ENCODE data around the gene EPHA4.

Gene EPHA4

DNA sequence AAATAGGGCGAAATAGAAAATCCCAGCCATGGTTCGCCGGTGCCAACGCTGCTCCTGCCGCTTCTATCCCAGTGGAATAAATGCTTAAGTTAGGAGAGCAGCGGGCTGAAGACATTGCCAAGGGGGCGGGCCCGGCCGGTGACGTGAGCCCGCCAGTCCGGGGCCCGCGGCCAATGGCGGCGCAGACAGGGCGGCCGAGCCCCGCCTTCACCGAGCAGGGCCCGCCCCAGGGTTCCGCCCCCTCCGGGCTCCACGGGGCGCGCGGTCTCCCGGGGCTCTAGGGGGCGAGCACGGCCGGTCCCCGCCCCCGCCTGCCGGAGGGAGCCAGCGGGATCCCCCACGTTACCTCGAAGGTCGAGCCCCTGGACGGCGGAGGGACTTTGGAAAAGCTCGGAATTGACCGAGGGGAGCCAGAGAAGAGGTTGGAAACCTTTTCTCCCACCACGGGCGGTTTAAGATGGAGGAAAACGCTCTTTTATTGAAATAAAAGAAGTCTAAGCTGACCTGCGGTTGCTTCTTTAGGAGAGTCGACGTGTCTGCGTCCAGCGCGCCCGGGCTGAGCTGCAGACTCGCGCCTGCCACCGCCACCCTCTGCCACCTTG, at the start of gene EPHA4:
EPHA4 (minus strand) TSS at position 86 of the 602 bp plus-strand sequence; CDS start at position 30, 56 bp downstream.
- DNase-seq: no peak

DNA sequence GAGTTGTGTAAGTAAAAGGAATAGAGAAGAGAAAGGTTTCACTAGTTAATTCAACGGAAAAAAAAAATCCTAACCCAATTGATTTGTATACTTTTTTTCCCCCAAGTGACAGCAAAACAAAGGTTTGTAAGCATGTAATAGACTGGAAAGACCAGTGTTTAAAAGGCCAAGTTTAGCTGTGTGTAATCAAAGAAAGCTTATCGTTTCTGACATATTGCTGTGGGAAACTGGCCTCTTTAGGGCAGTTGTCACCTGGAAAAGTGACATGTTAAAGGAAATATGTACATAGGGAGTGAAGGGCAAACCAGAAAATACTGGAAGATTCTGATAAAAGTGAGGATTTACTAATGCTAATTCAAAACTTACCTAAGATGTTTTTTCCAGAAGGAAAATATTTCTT, 45.9 kb upstream of the EPHA4 start:
- no peak for DNase-seq

DNA sequence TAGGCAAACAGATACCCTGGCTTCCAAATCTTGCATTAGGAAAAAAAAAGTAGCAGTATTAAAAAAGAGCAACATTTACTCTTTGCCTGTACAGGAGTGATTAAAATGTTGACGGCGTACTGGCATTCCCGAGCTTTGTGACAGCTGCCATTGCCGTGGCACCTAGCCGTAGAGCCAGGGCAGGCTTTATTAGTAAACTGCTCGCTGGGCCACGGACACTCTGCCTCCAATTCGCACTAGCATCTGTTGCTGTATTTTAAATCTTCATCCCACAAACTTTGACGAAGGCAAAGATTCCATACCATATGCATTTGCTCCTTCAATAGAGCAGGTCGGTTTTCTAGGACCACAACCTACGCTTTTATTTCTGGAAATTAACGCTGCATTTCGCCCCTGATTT, 44.5 kb upstream of the EPHA4 start:
- no peak for DNase-seq

DNA sequence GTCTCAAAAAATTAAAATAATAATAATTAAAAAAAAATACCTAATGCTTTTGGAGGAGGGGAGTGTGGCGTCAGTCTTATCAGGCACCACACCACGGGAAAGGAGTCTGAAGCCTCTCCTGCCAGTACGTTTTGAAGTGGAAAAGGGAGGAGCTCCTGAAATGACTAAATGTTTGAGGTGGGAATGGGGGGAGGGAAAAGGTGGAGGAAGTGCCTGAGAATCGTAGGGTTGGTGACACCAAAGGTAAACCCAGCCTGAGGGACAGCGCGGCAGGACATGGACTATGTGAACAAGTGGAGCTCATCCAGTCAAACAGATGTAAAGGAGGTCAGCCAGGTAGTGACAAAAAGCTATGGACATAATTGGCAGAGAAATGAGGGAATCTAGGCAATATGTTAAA, 42.2 kb upstream of the EPHA4 start:
- no peak for DNase-seq

DNA sequence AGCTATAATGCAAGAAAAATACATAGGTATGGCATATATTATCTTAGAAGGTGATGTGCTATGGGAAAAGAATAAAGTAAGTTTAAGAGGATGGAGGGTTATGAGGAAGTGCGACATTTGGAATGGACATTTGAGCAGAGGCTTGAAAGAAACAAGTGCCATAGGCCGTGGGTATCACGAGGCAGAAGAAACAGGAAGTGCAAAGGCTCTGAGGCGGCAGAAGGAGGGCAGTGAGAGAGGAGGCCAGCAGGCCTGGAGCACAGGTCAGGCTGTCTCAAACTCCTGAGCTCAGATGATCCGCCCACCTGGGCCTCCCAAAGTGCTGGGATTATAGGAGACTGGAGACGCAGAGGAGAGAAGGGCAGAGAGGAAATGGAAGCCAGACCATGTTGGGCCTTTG, 40.7 kb upstream of the EPHA4 start:
- DNase-seq: no peak

DNA sequence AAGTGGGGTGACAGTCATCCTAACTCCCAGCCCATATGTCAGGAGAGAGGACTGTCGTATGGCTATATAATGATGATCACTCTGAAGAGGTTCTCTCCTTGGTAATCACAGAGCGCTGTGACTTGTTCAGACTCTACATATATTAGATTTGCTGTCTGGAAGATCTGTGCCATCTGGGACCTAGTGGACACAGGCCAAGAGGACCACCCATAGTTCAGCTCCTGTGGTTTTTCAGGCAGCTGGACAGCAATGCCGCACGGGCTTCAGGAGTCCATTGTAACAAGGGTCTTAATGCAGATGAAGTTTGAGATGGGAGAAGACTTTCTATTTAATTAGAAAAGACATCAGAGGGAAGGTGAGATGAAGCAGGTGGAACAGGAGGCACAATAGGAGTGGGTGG, 40.1 kb upstream of the EPHA4 start:
- no peak for DNase-seq

DNA sequence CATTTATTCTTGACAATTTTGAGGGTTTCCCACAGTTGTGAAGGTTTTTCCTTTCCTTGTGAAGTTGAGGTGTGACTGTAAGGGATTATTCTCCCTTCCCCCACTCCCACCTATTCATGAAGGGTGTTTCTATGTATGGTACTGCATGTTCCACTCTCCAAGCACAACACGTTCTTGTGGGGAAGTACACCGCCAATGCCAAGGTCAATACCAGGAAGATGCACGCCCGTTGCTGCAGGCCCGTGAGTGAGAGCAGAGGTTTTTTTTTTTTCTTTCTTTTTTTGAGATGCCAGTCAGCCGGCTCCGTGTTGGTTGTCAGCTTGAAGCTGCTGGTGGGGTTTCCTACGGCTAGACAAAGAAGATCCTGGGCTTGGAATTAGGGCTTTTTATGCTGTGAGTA, 38.6 kb upstream of the EPHA4 start:
- no peak for DNase-seq

DNA sequence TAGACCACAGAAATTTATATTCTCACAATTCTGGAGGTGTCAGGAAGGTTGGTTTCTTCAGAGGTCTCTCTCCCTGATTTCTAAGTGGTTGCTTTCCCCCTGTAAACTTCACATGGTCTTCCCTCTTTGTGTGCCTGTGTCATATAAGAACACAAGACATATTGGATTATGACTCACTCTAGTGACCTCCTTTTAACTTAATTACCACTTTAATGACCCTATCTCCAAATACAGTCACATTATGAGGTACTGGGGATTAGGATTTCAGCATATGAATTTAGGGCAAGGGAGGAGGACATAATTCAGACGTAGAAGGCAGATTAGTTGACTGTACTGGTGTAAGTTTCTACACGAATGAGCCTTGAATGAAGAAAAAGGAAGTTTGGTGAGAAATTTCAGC, 38.2 kb upstream of the EPHA4 start:
- DNase-seq: no peak

DNA sequence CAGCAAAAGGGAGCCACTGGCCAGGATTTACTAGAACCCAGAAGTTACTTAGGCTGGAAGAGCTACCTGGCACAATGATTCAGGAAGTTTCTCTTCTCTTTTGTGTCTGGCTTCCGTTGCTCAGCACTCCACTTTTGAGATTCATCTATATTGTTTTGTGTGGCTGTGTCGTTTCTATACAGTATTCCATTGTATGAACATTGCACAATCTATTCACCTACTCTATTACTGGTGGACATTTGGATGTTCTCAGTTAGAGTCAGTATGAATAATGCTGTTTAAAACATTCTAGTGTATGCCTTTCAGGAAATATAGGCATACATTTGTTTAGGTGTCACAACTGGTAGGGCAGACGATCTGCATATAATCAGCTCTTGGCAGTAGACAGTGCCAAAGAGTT, 36.3 kb upstream of the EPHA4 start:
- DNase-seq: no peak

DNA sequence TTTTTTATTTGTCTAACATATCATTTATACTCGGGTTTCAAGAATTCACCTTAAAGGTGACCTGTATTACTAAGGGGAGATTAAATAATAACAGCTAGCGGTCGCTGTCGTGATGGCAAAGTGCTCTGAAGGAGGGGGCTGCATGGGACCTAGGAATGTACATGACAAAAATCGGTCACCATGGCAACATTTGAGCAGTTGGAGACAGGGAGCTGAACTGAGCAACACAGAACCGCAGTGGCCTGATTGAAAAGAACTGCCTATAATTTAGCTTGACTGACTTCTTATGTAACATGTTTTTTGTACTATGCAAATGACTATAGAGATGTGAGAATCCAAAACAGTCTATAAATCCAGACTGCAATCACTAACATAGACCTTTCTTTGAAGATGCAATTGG, 34.3 kb upstream of the EPHA4 start:
- DNase-seq: no peak

DNA sequence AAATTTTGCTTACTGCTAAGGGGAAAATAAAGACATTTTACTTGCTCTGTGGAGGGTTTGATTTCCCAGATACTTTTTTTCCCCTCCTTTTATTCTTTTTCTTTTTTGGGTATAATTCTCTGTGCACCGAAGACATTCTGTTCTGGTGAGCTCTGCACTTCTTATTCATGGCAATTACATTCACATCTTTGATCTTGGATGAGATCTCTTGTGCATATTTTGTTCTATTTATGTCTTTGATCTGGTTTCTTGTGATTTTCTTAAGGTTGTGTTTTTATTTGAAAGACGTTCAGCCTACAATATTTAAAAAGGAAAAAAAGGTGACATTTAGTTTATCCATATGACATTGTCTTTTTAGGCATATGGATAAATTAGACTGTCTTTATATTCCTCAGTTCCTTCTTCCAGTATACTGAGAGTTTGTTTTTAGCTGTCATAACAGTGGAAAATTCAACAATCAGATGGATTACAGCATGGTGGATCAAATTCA, 33.7 kb upstream of the EPHA4 start:
- no peak for DNase-seq

DNA sequence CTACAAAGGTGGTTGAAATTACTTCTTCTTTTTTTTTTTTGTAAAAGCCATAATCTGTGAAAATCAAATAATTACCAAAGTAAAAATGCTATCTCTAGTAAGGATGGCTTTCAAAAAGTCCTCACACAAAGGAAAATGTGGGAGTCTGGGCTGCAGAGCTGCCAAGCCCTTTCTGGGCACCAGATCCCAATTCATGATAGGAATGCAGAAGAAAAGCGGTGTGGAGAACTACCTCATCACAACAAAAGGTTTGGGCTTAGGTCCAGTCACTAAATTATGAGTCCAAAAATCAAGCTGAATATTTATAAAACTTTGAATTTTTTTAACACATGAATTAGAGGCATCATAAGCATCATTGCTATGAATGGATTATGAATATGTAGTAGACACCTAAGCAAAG, 30.8 kb upstream of the EPHA4 start:
- no peak for DNase-seq

DNA sequence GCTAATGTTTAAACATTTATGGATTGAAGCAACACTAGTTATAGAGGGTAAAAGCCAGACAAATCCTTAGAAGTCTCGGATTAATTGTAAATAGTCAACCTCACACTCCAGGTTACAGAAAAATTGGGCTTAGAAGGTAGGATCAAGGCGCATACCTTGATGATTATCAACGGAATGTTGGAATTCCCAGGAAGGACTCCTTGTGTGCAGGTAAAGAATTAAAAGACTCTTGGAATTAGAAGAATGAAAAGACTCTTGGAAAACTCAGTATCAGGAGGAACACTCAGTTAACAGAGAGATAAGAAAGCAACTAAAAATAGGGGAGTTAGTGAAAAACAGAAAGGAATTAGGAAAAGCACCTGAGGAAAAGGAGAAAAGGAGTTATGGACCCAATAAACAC, 29.3 kb upstream of the EPHA4 start:
- no peak for DNase-seq

DNA sequence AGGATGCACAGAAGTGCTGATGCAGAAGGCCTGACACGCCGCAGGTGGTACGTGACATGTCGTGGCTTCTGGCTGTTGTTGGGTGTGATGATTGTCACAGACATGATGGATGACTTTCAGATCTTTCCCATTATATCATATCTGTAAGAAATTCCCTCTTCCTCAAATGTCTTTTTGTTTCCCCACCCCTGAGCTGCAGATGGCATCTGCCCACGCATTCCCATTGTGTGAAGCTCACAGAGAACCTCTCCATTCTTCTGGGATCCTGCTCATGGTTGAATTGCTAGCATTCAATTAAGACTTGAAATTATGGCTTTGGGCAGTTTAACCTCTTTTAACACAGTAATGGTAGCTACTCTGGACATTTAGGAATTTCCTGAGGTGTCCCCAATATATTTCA, 28.3 kb upstream of the EPHA4 start:
- no peak for DNase-seq

DNA sequence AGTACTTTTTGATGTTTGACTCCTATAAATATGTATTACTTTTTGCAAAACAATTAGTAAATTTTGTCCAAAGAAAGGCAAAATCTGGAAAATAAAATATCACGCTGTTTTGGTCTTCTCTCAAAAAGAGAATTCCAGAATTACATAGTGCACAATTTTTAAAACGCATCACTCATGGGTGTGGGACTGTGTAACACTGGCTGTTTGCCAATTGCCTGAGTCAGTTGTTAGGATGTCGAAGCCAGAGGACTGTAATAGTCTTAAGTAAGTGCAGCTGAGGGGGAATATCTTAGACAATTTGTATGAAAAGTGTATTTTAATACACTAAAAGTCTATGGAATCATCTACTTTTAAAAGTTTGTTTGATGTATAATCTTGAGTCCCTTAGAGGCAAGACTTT, 24.1 kb upstream of the EPHA4 start:
- no peak for DNase-seq

DNA sequence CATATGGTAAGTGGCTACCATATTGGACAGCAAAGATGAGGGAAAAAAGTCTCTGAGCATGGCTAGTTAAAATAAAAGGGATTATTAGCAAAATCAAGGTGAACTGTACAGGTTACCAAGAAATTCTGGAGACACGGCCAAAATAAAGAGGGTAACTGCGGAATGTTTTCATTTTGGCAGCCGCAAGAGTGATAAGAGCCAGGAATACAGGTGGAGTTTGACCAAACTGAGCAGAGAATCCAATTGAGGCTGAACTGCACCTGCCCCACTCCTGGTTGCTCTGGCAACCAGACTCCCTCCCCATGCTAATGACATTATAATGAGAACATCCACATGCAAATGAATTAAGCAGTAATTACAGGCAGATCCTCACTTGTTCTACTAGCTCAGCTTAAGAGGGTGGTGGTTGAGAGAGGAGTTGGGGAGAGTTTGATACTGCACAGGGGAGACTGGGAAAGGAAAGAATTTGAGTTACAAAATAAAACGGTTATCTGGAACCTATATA, 18.8 kb upstream of the EPHA4 start:
- no peak for DNase-seq

DNA sequence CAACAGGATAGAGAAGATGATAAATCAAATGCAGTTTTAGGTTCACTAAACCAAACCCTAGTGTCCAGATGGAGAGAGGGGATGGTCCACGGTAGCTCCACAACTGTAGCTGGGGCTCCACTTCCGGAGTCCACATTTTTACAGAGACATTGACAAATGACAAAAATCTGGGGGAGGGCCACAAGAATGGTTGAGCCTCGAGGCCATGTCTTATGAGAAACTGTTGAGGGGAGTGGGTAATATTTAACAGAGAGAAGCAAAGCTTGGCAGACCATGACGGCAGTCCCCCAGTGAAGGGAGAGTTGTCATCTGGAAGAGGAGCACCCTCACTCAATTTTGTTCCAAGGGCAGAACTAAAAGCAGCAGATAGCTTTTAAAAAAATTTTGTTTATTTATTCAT, 17.6 kb upstream of the EPHA4 start:
- DNase-seq: no peak

DNA sequence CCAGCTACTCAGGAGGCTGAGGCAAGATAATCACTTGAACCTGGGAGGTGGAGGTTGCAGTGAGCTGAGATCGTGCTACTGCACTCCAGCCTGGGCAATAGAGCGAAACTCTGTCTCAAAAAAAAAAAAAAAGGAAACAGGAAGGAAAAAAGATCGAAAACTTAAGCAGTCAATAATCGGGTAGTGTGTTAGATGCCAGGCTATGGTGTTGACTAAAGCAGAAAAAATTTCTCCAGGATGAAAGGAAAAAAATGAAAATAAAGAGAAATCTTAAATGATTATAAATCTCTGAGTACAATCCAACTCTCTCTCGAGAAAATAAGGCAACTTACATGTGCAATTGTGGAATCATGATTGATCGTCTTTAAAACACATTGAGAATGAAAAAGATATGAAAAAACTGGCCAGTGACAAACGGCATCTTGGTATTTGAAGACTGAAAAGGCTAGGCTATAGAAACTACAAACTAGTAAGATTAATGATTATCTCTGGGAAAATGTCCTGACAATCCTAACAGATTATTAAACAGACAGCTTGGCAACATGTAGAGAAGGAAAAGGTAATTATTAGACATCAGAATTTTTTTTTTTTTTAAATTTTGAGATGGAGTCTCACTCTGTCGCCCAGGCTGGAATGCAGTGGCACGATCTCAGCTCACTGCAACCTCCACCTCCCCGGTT, 16.3 kb upstream of the EPHA4 start:
- DNase-seq: no peak

DNA sequence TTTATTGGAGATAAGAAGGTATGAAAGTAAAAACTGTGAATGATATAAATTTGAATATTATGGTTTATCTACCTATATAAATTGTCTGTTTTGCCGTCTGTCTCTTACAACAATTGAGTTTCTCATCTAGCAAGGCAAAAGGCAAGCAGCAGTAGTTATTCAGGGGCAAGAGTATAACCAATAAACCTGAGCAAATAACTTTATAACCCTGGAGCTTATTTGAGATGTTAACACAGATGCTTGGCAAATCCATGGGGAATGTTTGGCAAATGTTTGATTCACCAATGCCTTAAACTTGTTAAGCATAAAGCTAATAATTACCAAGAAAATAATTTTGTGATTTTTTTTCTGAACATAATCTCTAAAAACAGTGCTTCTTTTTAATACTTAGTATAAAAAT, 9.9 kb upstream of the EPHA4 start:
- DNase-seq: no peak

DNA sequence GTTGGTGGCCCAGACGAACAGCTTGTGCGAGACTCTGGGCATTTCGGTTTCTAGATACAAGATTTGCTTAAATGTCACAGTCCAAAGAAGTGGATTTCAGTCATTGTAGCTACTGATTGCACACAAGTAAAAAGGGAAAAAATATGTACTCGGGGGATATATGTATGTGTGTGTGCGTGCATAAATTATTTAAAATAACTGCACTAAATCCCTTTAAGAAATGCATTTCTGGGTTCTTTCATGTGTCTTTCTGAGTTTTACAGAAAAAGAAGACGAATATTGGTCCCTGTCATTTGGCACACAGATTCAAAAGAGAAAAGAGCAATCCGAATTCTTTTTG, 2.1 kb upstream of the EPHA4 start:
- DNase-seq: no peak

DNA sequence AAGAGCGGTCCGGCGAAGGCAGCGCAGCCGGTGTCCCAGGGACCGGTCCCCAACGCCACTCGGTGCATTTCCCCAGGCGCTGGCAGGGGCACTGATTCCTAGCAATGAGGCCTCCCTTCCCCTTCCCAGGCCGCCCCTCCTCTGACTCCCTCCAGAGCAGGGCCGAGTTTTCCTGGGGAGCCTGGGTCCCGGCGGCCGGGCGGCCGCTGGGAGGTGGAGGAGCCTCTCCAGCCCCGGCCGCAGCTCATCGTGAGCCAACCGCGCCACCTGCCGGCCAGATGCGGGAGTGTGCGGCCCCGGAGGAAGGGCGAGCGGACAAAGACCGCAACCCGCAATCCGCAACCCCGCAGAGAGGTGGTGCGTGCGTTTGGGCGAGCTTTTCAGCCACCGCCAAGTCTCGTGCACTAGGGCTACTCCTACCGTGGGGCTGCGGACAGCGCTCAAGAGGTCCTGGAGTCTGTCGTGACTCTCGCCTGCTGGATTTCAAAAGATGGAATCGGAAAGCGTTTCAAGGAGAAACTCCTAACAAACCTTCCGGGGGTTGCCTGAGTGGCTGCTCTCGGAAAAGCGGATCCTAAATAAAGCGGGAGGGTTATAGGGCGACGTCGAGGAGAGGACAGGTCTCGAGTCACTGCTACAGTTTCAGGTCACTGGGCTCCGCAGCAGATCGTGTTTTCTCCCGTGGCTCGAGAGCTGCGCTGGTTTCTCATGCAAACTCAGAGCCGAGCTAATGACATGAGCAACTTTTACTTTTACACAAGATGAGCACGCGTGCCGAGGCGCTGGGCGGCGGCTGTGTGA, 1.5 kb upstream of the EPHA4 start:
- no peak for DNase-seq

DNA sequence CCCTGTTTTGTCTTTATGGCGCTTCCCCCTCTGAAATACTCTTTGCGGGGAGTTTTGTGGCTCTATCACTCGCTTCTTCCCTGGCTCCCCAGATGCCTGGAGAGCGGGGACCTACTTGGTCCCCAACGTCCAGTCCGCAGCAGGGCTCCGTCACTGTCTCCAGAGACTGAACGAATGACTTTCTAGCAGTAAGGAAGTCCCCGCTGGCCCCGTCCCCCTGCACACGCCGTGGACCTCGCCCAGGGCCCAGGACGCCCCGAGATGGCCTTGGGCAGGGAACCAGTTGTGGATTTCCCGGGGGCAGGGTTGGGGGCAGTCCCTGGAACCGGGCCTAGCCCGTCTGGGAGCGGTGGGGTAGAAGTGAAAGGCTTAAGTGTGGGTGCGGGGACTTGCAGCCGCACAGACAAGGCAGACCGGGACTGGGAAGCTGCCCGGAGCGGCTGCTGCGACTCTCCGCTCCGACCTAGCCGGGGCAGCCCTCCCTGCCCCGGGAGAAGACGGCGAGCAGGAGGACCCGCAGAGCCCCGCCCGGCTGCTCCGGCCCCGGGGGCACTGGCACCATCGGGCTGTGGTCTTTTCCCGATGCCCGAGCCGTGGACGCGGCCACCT, 821 bp upstream of the EPHA4 start:
- DNase-seq: no peak

DNA sequence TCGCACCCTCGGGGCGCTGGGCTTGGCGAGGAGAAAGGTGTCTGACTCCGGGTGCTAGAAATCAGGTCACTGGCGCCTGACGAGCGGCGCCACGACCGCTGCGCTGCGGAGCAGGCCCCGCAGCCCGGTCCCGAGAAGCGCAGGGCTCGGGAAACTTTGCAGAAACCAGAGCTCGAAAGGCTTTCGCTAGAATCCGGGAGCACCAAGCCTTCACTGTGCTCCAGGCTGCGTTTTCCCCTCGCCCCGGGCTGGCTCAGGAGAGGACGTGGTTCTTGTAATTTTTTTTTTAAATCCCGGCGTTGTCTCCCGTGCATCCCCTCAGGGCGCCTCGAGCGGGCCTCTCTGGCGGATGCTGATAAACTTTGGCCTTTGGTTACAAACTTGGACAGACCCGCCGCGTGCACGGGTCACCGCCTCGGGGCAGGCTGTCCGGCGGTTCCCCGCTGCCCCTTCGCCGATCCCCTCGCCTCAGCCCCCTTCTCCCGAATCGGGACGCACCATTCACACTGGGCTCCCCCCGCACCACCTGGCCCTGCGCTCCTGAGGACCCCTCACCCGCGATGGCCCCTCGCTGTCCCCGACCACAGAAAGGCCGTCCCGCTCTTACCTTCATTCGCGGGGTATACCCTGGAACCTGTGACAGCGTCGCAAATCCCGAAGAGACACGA, 419 bp downstream of the EPHA4 start:
- DNase-seq: no peak
